ENCODE measurements around the gene WDR70.
"Not testable (repeated sequence)": the region's sequence is repeated elsewhere in the genome, so short reads cannot be mapped to it uniquely, and the experiment has no call there.

The WDR70 gene

GRCh38 chr5:37518356-37518755, 139.2 kb downstream of the WDR70 start:
- DNase-seq: not testable (repeated sequence)

GRCh38 chr5:37519304-37519703, 140.2 kb downstream of the WDR70 start:
- DNase-seq: no peak

GRCh38 chr5:37519807-37520206, 140.7 kb downstream of the WDR70 start:
- DNase-seq: no peak

GRCh38 chr5:37520811-37521210, 141.7 kb downstream of the WDR70 start:
- DNase-seq: no peak

- no peak for DNase-seq
Measured at GRCh38 chr5:37532976-37533740, 154.0 kb downstream of the WDR70 start.

GRCh38 chr5:37533851-37534250, 154.7 kb downstream of the WDR70 start:
- DNase-seq: no peak

GRCh38 chr5:37539459-37539858, 160.3 kb downstream of the WDR70 start:
- no peak for DNase-seq

GRCh38 chr5:37543216-37543615, 164.1 kb downstream of the WDR70 start:
- DNase-seq: no peak

GRCh38 chr5:37549411-37549810, 170.3 kb downstream of the WDR70 start:
- DNase-seq: no peak

- DNase-seq: no peak
Measured at GRCh38 chr5:37552161-37552560, 173.0 kb downstream of the WDR70 start.

GRCh38 chr5:37552770-37553719, 173.9 kb downstream of the WDR70 start:
- no peak for DNase-seq

GRCh38 chr5:37553720-37554404, 174.7 kb downstream of the WDR70 start:
- DNase-seq: no peak

- DNase-seq: no peak
Measured at GRCh38 chr5:37554405-37554739, 175.3 kb downstream of the WDR70 start.

- no peak for DNase-seq
Measured at GRCh38 chr5:37554938-37555337, 175.8 kb downstream of the WDR70 start.

- no peak for DNase-seq
Measured at GRCh38 chr5:37557734-37558293, 178.7 kb downstream of the WDR70 start.

GRCh38 chr5:37565062-37565670, 186.0 kb downstream of the WDR70 start:
- DNase-seq: no peak

- no peak for DNase-seq
Measured at GRCh38 chr5:37567566-37567965, 188.4 kb downstream of the WDR70 start.

- no peak for DNase-seq
Measured at GRCh38 chr5:37568018-37568753, 189.1 kb downstream of the WDR70 start.

- DNase-seq: no peak
Measured at GRCh38 chr5:37568893-37569292, 189.8 kb downstream of the WDR70 start.

- no peak for DNase-seq
Measured at GRCh38 chr5:37569466-37569865, 190.3 kb downstream of the WDR70 start.

GRCh38 chr5:37570597-37570996, 191.5 kb downstream of the WDR70 start:
- DNase-seq: no peak

- DNase-seq: no peak
Measured at GRCh38 chr5:37571985-37572384, 192.9 kb downstream of the WDR70 start.

Measured in NCI-H2029 treated with DMSO at 0.1 percent for 48 hours (cell line).